ENCODE measurements around the gene PKDREJ. TPM values are rescaled to one million over a fixed set of nuclear protein-coding genes. Genes with fewer than 3 reads are reported as not detected.

The PKDREJ gene
- total RNA-seq, 4 donors from 2014 or later = not detected

DNA sequence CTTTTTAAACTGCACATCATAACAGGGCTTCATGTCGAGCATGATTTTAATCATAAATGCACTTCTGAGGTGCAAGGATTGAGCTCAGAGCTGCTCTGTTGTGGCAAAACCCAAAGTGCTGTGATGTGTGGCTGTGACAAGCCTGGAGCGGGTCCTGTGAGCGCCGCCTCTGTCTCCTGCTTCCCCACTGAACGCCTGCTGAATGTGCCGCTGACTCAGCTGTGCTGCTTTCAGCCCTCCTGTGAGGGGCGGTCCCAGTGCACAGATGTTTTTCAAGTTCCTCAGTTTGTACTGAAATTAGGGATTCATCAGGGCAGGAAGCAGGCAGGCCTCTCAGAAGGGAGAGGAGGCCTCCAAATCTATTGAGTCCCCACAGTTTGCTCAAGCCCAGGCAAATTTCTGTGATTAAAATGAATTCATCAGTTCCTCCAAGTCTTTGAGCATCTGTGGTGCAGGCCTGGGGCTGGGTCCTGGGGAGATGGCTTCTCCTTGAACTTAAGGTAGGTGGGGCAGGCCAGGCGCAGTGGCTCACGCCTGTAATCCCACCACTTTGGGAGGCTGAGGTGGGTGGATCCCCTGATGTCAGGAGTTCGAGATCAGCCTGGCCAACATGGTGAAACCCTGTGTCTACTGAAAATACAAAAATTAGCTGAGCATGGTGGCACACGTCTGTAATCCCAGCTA lies 30.6 kb upstream of the PKDREJ start:
- no peaks in the 10 kb centered on the region for H3K9me3 ChIP-seq
- H3K4me1 ChIP-seq = peaks cover 18 to 26% of the 10 kb centered on the region in 2 donors
- no peak overlapping the region for H3K4me3 ChIP-seq
- in situ Hi-C loops (cut with MboI; ENCODE audit: low sequenced_read_pairs in 4 of 4) (no loop called here), intact Hi-C loops (cut with DNase I; ENCODE audit: low total_unique reads) (no loop called here)
- peak overlapping the region in 2 of 4 donors; percentile 22 to 32 for H3K27ac ChIP-seq
- no peak for ATAC-seq
- H3K36me3 ChIP-seq = peaks cover 0 to 16% of the 10 kb centered on the region in 2 donors
- H3K27me3 ChIP-seq = no peaks in the 10 kb centered on the region
- peak; percentile 43 to 48 for DNase-seq
- peak in 1 of 2 donors; percentile 14 for TF ChIP-seq POLR2A (IDR thresholded peaks at IDR 0.05)
- TF ChIP-seq, protein P1, sequence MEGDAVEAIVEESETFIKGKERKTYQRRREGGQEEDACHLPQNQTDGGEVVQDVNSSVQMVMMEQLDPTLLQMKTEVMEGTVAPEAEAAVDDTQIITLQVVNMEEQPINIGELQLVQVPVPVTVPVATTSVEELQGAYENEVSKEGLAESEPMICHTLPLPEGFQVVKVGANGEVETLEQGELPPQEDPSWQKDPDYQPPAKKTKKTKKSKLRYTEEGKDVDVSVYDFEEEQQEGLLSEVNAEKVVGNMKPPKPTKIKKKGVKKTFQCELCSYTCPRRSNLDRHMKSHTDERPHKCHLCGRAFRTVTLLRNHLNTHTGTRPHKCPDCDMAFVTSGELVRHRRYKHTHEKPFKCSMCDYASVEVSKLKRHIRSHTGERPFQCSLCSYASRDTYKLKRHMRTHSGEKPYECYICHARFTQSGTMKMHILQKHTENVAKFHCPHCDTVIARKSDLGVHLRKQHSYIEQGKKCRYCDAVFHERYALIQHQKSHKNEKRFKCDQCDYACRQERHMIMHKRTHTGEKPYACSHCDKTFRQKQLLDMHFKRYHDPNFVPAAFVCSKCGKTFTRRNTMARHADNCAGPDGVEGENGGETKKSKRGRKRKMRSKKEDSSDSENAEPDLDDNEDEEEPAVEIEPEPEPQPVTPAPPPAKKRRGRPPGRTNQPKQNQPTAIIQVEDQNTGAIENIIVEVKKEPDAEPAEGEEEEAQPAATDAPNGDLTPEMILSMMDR (IDR thresholded peaks at IDR 0.05 in 4 of 5, conservative IDR thresholded peaks at IDR 0.05 in 1 of 5) = no peak

DNA sequence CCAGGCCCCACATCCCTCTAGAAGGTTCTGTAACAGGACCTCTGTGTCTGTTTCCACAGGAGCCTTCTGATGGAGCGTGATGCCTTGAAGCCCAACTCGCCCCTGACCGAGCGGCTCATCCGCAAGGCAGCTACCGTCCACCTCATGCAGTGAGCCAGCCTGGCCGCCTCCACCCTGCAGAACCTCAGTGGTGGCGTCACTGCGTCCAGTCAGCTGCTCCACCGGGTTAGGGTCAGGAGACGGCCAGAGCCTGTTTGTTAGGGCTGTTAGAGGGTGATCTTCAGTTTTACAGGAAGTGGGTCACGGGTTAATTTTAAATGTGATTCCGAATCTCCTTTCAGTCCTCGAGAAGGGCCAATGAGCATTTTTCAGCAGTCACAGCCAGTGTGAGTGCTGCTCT lies 29.6 kb upstream of the PKDREJ start:
- no peak for ATAC-seq
- DNase-seq = no peak
- no peak overlapping the region for H3K4me3 ChIP-seq
- peak overlapping the region in 2 of 4 donors; percentile 22 to 32 for H3K27ac ChIP-seq
- TF ChIP-seq, protein P1 (IDR thresholded peaks at IDR 0.05 in 4 of 5, conservative IDR thresholded peaks at IDR 0.05 in 1 of 5) = no peak
- H3K4me1 ChIP-seq = peaks cover 18 to 28% of the 10 kb centered on the region in 2 donors
- peaks cover 0 to 16% of the 10 kb centered on the region in 2 donors for H3K36me3 ChIP-seq
- no peaks in the 10 kb centered on the region for H3K9me3 ChIP-seq
- in situ Hi-C loops (cut with MboI; ENCODE audit: low sequenced_read_pairs in 4 of 4) = no loop called here
- intact Hi-C loops (cut with DNase I; ENCODE audit: low total_unique reads) = no loop called here
- no peaks in the 10 kb centered on the region for H3K27me3 ChIP-seq

- no peak for TF ChIP-seq POLR2A (IDR thresholded peaks at IDR 0.05)
- TF ChIP-seq, protein P1 (IDR thresholded peaks at IDR 0.05 in 4 of 5, conservative IDR thresholded peaks at IDR 0.05 in 1 of 5) = no peak
- DNase-seq = no peak
- ATAC-seq = no peak
- H3K27me3 ChIP-seq = no peaks in the 10 kb centered on the region
- H3K27ac ChIP-seq = no peak overlapping the region
- no peaks in the 10 kb centered on the region for H3K9me3 ChIP-seq
- H3K4me3 ChIP-seq = no peak overlapping the region
- intact Hi-C loops (cut with DNase I; ENCODE audit: low total_unique reads) = no loop called here
- peaks cover 18 to 26% of the 10 kb centered on the region in 2 donors for H3K4me1 ChIP-seq
- H3K36me3 ChIP-seq = peaks cover 0 to 18% of the 10 kb centered on the region in 2 donors
- in situ Hi-C loops (cut with MboI; ENCODE audit: low sequenced_read_pairs in 4 of 4) = no loop called here
These were observed 29.0 kb upstream of the PKDREJ start for GRCh38 chr22:46292173-46292572.

- in situ Hi-C loops (cut with MboI; ENCODE audit: low sequenced_read_pairs in 4 of 4) = no loop called here
- H3K4me1 ChIP-seq = peaks cover 18 to 21% of the 10 kb centered on the region in 2 donors
- ATAC-seq (peak in 1 of 2 donors; percentile 14), DNase-seq (no peak)
- H3K27me3 ChIP-seq = no peaks in the 10 kb centered on the region
- peaks cover 0 to 27% of the 10 kb centered on the region in 2 donors for H3K36me3 ChIP-seq
- intact Hi-C loops (cut with DNase I; ENCODE audit: low total_unique reads) = loop anchor here (2.0 kb wide), 1 partner anchor 142 kb away; no protein-coding TSS in a partner anchor
- peak overlapping the region; percentile 9 to 77 (median 71) for H3K27ac ChIP-seq
- TF ChIP-seq, protein P1 (IDR thresholded peaks at IDR 0.05 in 4 of 5, conservative IDR thresholded peaks at IDR 0.05 in 1 of 5) = no peak
- no peak for TF ChIP-seq POLR2A (IDR thresholded peaks at IDR 0.05)
- H3K4me3 ChIP-seq = no peak overlapping the region
- no peaks in the 10 kb centered on the region for H3K9me3 ChIP-seq
These were observed 28.0 kb upstream of the PKDREJ start for GRCh38 chr22:46290843-46291785.
